ENCODE results near the gene RFX8.

Gene RFX8

GRCh38 chr2:101500180-101500579, 25.3 kb upstream of the RFX8 start:
- TF ChIP-seq CTCF (IDR thresholded peaks at IDR 0.05; ENCODE audit: low read depth, low read length, missing control alignments): no peak
- DNase-seq: no peak
- no peak overlapping the region for H3K27ac ChIP-seq

GRCh38 chr2:101496279-101496678, 21.4 kb upstream of the RFX8 start:
- Histone ChIP-seq H3K27me3 (replicated peaks) (no peaks in the 10 kb centered on the region), H3K27ac (no peak overlapping the region), H3K4me3 (ENCODE audit: low read depth, low read length) (no peak overlapping the region), H3K36me3 (replicated peaks) (no peaks in the 10 kb centered on the region)
- TF ChIP-seq CTCF (IDR thresholded peaks at IDR 0.05; ENCODE audit: low read depth, low read length, missing control alignments): no peak
- no peak for DNase-seq
- in situ Hi-C loops (cut with HindIII; ENCODE audit: low pct_ligation_motif_present, low sequenced_read_pairs): no loop called here

More at GRCh38 chr2:101500180-101500579, 25.3 kb upstream of the RFX8 start:
- in situ Hi-C loops (cut with HindIII; ENCODE audit: low pct_ligation_motif_present, low sequenced_read_pairs): no loop called here
- Histone ChIP-seq H3K4me3 (ENCODE audit: low read depth, low read length) (no peak overlapping the region), H3K27me3 (replicated peaks) (no peaks in the 10 kb centered on the region), H3K36me3 (replicated peaks) (no peaks in the 10 kb centered on the region)

DNA sequence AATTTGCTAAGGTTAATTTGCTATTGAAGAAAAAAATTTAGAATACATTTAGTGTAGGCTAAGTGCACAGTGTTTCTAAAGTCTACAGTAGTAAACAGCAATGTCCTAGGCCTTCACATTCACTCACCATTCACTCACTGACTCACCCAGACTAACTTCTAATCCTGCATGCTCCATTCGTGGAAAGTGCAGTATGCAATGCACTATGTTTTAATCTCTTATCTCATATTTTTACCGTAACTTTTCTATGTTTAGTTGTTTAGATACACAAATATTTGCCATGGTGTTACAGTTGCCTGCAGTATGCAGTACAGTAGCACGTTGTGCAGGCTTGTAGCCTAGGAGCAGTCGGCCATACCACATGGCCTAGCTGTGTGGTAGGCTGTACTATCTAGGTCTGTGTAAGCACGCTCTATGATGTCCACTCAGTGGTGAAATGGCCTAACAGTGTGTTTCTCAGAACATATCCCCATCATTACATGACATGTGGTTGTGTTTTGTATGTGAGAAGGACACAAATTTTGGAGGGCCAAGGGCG, 18.1 kb upstream of the RFX8 start:
- DNase-seq: no peak
- H3K36me3 ChIP-seq (replicated peaks): no peaks in the 10 kb centered on the region
- no peak overlapping the region for H3K4me3 ChIP-seq (ENCODE audit: low read depth, low read length)
- no peak overlapping the region for H3K27ac ChIP-seq
- H3K27me3 ChIP-seq (replicated peaks): no peaks in the 10 kb centered on the region
- no peak for TF ChIP-seq CTCF (IDR thresholded peaks at IDR 0.05; ENCODE audit: low read depth, low read length, missing control alignments)
- in situ Hi-C loops (cut with HindIII; ENCODE audit: low pct_ligation_motif_present, low sequenced_read_pairs): no loop called here

DNA sequence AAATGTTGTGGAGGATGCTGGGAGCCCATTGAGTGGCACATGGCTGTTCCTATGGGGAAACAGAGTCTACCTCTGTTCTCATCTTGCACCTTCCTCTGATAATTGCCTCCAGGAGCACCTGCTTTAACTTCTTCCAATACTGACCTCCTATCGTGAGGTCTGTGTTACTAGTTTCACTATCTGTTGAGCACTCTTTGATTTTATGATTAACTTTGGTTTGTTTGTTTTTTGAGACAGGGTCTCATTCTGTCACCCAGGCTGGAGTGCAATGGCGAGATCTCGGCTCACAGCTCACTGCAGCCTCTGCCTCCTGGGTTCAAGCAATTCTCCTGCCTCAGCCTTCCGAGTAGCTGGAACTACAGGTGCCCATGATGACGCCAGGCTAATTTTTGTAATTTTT, 12.1 kb upstream of the RFX8 start:
- in situ Hi-C loops (cut with HindIII; ENCODE audit: low pct_ligation_motif_present, low sequenced_read_pairs): no loop called here
- Histone ChIP-seq H3K36me3 (replicated peaks) (no peaks in the 10 kb centered on the region), H3K27ac (no peak overlapping the region), H3K27me3 (replicated peaks) (no peaks in the 10 kb centered on the region), H3K4me3 (ENCODE audit: low read depth, low read length) (no peak overlapping the region)
- no peak for TF ChIP-seq CTCF (IDR thresholded peaks at IDR 0.05; ENCODE audit: low read depth, low read length, missing control alignments)
- no peak for DNase-seq

DNA sequence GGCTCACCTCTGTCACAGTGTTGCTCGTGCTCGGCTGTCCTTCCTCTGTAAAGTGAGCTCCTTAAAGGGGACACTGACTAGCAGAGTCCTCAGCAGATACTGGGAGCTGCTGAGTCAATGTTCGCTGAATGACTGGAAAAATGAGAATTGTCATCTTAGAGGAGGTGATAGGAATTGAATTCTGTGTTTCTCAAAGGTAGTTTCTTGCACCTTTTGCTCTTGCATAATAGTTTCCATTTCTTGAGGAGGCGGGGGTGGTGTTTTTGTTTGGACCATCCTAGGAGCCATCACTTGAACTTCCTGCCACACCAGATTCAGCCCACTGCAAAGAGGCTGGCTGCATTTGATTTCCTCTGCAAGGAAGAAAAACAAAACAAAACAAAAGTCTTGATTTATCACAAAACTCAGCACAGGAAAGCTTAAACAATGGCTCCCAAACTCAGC, 11.4 kb upstream of the RFX8 start:
- no peak overlapping the region for H3K4me3 ChIP-seq (ENCODE audit: low read depth, low read length)
- no peaks in the 10 kb centered on the region for H3K27me3 ChIP-seq (replicated peaks)
- no peaks in the 10 kb centered on the region for H3K36me3 ChIP-seq (replicated peaks)
- in situ Hi-C loops (cut with HindIII; ENCODE audit: low pct_ligation_motif_present, low sequenced_read_pairs): no loop called here
- DNase-seq: no peak
- TF ChIP-seq CTCF (IDR thresholded peaks at IDR 0.05; ENCODE audit: low read depth, low read length, missing control alignments): no peak
- no peak overlapping the region for H3K27ac ChIP-seq

- no peak for TF ChIP-seq CTCF (IDR thresholded peaks at IDR 0.05; ENCODE audit: low read depth, low read length, missing control alignments)
- DNase-seq: no peak
- H3K4me3 ChIP-seq (ENCODE audit: low read depth, low read length): no peak overlapping the region
- in situ Hi-C loops (cut with HindIII; ENCODE audit: low pct_ligation_motif_present, low sequenced_read_pairs): no loop called here
- H3K27me3 ChIP-seq (replicated peaks): no peaks in the 10 kb centered on the region
- no peaks in the 10 kb centered on the region for H3K36me3 ChIP-seq (replicated peaks)
- H3K27ac ChIP-seq: no peak overlapping the region
These were observed 10.9 kb upstream of the RFX8 start for GRCh38 chr2:101485856-101486255.
